Neutrophil (primary cell): ENCODE measurements around the gene IFITM10.

Source experiments
- H3K27ac ChIP-seq: fragments of 200-600 bp; sonication (generic); 2 replicates; pipeline ENCODE4 v1.5.1; 2016; ENCODE audit warnings: mild to moderate bottlenecking, moderate library complexity
- H3K27me3 ChIP-seq: fragments of 200-600 bp; sonication (generic); 2 replicates; pipeline ENCODE4 v1.6.0; 2016; ENCODE audit warnings: mild to moderate bottlenecking
- H3K36me3 ChIP-seq: fragments of 200-600 bp; sonication (generic); 2 replicates; pipeline ENCODE4 v1.5.1; 2017
- H3K4me1 ChIP-seq, 2 experiments: fragments of 200-600 bp in 1 of 2; sonication (generic) in 1 of 2; 1 replicate in 1 of 2; 2 replicates in 1 of 2; pipeline versions ENCODE4 v1.5.1 to v1.6.1; 2013 to 2016; ENCODE audit warnings: low read depth in 1 of 2, low read length in 1 of 2, mild to moderate bottlenecking in 1 of 2, moderate library complexity in 1 of 2; ENCODE audit not compliant: control insufficient read depth in 1 of 2, insufficient read depth in 1 of 2
- H3K4me3 ChIP-seq, 2 experiments: fragments of 200-600 bp in 1 of 2; sonication (generic) in 1 of 2; 1 replicate in 1 of 2; 2 replicates in 1 of 2; pipeline ENCODE4 v1.5.1; 2013 to 2016; ENCODE audit warnings: low read depth in 1 of 2, low read length in 1 of 2, mild to moderate bottlenecking in 1 of 2, moderate library complexity in 1 of 2
- H3K9me3 ChIP-seq: fragments of 200-600 bp; sonication (generic); 2 replicates; pipeline ENCODE4 v1.5.1; 2016
- TF ChIP-seq, protein P1 (sequence below): fragments of 200-600 bp; sonication (generic); IDR thresholded peaks from 2 replicates; pipeline ENCODE4 v1.5.1; 2016; ENCODE audit warnings: antibody characterized with exemption

IFITM10 gene

DNA sequence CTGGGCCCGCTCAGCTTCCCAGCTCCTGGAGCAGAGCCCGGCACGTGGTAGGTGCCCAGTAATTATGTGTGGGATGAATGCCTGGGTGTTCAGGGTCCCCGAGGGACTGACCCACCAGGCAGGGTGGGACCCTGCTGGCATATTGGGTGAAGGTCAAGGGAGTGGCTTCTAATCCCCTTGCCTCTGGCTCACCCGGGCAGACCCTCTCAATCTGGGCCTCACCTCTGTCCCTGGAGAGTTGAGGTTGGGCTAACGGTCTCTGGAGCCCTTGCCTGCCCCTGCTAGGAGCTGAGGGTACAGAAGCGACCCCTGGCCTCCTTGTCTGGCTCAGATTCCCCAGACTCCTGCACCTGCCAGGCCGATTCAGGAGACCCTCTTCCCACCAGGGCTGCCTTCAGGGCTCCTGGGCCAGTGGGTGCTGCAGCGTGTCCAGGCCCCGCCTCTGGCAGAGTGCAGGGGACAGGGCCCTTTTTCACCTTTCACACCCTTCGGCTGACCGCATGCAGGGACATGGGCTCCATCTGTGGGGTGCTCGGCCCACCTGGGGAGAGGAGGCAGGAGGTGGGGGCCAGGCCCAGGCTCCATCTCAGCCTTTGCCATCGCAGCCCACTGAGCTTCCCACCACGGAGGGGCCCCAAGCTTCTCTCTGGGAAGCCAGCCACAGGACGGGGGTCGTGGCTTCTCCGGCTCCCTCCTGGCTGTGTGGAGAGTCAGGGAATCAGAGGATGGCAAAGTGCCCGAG is 17.2 kb upstream of the IFITM10 start:
- Histone ChIP-seq H3K9me3 (no peaks in the 10 kb centered on the region), H3K27me3 (no peaks in the 10 kb centered on the region), H3K36me3 (peaks cover 3% of the 10 kb centered on the region), H3K27ac (no peak overlapping the region), H3K4me1 (peaks cover 78 to 82% of the 10 kb centered on the region in 2 experiments), H3K4me3 (no peak overlapping the region)
- TF ChIP-seq, protein P1, sequence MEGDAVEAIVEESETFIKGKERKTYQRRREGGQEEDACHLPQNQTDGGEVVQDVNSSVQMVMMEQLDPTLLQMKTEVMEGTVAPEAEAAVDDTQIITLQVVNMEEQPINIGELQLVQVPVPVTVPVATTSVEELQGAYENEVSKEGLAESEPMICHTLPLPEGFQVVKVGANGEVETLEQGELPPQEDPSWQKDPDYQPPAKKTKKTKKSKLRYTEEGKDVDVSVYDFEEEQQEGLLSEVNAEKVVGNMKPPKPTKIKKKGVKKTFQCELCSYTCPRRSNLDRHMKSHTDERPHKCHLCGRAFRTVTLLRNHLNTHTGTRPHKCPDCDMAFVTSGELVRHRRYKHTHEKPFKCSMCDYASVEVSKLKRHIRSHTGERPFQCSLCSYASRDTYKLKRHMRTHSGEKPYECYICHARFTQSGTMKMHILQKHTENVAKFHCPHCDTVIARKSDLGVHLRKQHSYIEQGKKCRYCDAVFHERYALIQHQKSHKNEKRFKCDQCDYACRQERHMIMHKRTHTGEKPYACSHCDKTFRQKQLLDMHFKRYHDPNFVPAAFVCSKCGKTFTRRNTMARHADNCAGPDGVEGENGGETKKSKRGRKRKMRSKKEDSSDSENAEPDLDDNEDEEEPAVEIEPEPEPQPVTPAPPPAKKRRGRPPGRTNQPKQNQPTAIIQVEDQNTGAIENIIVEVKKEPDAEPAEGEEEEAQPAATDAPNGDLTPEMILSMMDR, result no peak

DNA sequence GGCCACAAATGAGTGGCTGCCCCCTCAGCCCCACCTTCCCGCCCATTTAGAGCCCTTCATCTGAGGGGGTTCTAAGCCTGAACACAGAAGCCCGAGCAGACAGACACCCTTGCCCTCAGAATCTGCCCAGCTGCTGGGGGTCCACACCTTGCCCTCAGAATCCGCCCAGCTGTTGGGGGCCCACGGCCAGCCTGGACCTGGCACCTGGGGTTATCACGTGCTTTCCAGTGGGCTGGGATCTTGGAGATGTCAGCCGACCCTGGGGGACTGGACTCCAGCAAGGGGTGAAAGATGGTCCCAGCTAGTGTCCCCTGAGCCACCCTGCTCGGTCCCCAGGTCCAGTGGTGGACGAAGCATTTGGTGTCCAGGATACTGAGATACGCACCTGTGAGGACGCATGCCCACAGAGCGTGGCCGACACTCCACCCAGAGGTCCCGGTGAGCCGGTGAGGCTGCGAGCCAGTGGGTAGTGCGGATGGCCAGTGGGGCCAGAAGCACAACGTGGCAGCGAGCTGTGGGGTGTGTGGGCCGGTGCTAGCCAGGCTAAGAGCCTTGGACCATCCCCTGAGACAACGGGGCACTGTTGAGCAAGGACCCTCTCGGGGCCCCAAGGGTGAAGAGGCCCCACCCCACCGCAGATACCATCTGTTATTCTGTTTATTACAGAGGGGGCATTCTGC is 16.5 kb upstream of the IFITM10 start:
- H3K4me1 ChIP-seq, result peaks cover 78 to 82% of the 10 kb centered on the region in 2 experiments
- H3K27ac ChIP-seq, result no peak overlapping the region
- no peak overlapping the region for H3K4me3 ChIP-seq
- TF ChIP-seq, protein P1, result no peak
- H3K27me3 ChIP-seq, result no peaks in the 10 kb centered on the region
- H3K9me3 ChIP-seq, result no peaks in the 10 kb centered on the region
- H3K36me3 ChIP-seq, result peaks cover 3% of the 10 kb centered on the region

DNA sequence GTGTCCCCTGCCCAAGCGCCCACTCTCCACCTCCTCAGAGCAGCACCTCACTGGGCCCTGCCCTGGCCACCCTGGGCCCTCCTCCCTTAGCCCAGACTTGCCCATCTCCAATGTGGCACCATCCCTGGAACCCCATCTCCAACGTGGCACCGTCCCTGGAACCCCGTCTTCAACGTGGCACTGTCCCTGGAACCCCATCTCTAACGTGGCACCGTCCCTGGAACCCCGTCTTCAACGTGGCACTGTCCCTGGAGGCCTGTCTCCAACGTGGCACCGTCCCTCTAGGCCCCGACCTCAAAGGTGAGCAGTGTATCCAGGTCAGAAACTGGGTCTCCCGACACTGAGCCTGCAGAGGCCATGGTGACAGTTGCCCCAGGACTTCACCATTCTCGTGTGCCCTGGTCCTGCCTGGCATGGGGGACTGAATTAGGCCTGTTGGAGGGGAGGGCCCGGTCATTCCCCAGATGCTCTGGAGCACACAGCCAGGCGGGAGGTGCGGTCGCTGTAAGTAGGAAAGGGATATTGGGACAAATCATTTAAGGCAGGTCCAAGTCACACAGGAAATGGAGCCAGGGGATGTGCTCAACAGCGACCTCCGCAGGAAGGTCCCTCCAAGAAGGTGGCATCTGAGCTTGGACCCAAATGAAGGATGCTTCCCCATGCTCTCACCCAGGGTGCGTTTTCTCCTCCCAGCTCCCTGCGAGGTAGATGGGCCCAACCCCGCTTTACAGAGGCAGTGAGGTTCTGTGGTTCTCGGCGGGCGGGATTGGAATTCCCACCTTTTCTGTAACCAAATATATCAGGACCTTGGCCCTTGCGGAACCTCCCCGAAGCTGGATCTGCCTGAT is 15.7 kb upstream of the IFITM10 start:
- peaks cover 78 to 82% of the 10 kb centered on the region in 2 experiments for H3K4me1 ChIP-seq
- H3K27me3 ChIP-seq, result no peaks in the 10 kb centered on the region
- peak overlapping the region; percentile 17 for H3K27ac ChIP-seq
- peaks cover 8% of the 10 kb centered on the region for H3K36me3 ChIP-seq
- H3K9me3 ChIP-seq, result no peaks in the 10 kb centered on the region
- H3K4me3 ChIP-seq, result no peak overlapping the region
- TF ChIP-seq, protein P1, result no peak

DNA sequence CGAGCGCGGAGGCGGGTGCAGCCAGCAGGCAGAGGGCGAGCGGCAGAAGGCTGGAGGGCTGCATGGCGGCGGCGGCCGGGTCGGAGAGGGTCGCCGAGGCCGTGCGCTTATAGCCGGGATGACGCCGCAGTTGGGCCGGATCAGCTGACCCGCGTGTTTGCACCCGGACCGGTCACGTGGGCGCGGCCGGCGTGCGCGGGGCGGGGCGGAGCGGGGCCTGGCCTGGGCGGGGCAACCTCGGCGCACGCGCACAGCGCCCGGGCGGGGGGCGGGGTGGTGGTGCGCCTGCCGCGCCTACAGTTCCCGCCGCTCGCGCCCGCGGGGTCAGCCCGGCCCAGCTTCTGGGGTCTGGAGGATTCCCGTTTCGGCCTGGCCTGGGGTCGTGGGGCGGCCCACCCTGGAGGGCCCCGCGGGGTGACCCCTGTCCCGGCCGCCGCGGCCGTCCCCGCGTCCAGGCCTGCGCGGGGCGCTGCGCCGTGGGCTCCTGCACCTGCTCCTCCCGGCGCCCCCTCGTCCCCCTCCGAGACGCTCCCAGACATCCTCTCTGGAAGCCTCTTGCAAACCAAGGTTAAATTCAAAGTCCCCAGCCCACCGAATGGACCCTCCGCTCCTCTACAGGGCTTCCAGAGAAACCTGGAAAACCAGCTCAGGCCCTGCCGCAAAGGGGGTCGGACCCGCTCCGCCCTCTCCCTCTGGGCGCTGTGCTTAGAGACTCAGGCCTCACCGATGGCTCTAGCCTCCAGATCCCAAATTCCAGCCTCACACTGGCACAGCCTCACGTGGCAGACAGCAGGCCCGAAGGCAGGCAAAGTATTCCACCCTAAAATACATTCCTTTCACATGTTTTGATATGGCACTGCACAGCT is 13.6 kb upstream of the IFITM10 start, which contains the start of gene CTSD:
Gene CTSD (minus strand): TSS at position 132 of the 866 bp plus-strand sequence. CDS start 68 bp downstream, at position 64.
- Histone ChIP-seq H3K36me3 (peaks cover 23% of the 10 kb centered on the region), H3K9me3 (no peaks in the 10 kb centered on the region), H3K4me3 (peak within 1 kb of the TSS; percentile 85 to 99), H3K27me3 (no peaks in the 10 kb centered on the region), H3K27ac (peak within 1 kb of the TSS; percentile 98), H3K4me1 (peaks cover 78 to 82% of the 10 kb centered on the region in 2 experiments)
- TF ChIP-seq, protein P1, result no peak
